ENCODE results near the gene JPH3. TPM values are rescaled to one million over a fixed set of nuclear protein-coding genes. Genes with fewer than 3 reads are reported as not detected.

Gene JPH3
- total RNA-seq, 1 experiment from 2014 or later = 32.7 TPM

DNA sequence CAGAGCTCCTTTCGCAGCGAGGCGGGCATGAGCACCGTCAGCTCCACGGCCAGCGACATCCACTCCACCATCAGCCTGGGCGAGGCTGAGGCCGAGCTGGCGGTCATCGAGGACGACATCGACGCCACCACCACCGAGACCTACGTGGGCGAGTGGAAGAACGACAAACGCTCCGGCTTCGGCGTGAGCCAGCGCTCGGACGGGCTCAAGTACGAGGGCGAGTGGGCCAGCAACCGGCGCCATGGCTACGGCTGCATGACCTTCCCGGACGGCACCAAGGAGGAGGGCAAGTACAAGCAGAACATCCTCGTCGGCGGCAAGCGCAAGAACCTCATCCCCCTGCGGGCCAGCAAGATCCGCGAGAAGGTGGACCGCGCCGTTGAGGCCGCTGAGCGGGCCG lies 42.3 kb downstream of the JPH3 start:
- WGBS (ENCODE audit: extremely low coverage, insufficient read length, low lambda C conversion rate) = no CpG with 5 or more reads among the region's 44 CpGs
- H3K23ac ChIP-seq (ENCODE audit: insufficient read length, low read depth, low read length) = no peak overlapping the region
- H3K14ac ChIP-seq (ENCODE audit: insufficient read depth, low read length) = no peak overlapping the region
- H3K79me2 ChIP-seq (ENCODE audit: insufficient read depth, low read length) = no peaks in the 10 kb centered on the region; the same call in 1 of the 2 replicates
- no peak overlapping the region for H2BK5ac ChIP-seq (ENCODE audit: insufficient read length, low read length)
- no peak overlapping the region for H3K4me2 ChIP-seq (ENCODE audit: insufficient read depth, insufficient read length, low read length)
- no peak overlapping the region for H2BK15ac ChIP-seq (ENCODE audit: low read depth, low read length)
- Mint-ChIP-seq H3K9me3 (peaks cover 0 to 3% of the 10 kb centered on the region in 2 experiments; a peak in 2 of 5 replicates), H3K4me3 (no peak overlapping the region), H3K27ac (no peak overlapping the region; a peak in 1 of 7 replicates), H3K4me1 (0 out of 4 replicates have a peak, but pooled peaks cover 2 to 4% of the 10 kb centered on the region in 2 experiments), H3K27me3 (ENCODE audit: low read depth) (no peaks in the 10 kb centered on the region), H3K36me3 (ENCODE audit: insufficient read depth in 1 of 3, low read depth in 3 of 3) (peaks cover 12 to 18% (median 12%) of the 10 kb centered on the region in 3 experiments; a peak in 6 of 7 replicates)
- H2BK20ac ChIP-seq (ENCODE audit: low read depth, low read length, poor library complexity, severe bottlenecking) = no peak overlapping the region
- H3K27ac ChIP-seq (ENCODE audit: insufficient read length, low read depth, low read length) = no peak overlapping the region
- no peak overlapping the region for H3T11ph ChIP-seq (ENCODE audit: low read length)
- TF ChIP-seq, protein P1, sequence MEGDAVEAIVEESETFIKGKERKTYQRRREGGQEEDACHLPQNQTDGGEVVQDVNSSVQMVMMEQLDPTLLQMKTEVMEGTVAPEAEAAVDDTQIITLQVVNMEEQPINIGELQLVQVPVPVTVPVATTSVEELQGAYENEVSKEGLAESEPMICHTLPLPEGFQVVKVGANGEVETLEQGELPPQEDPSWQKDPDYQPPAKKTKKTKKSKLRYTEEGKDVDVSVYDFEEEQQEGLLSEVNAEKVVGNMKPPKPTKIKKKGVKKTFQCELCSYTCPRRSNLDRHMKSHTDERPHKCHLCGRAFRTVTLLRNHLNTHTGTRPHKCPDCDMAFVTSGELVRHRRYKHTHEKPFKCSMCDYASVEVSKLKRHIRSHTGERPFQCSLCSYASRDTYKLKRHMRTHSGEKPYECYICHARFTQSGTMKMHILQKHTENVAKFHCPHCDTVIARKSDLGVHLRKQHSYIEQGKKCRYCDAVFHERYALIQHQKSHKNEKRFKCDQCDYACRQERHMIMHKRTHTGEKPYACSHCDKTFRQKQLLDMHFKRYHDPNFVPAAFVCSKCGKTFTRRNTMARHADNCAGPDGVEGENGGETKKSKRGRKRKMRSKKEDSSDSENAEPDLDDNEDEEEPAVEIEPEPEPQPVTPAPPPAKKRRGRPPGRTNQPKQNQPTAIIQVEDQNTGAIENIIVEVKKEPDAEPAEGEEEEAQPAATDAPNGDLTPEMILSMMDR (conservative IDR thresholded peaks at IDR 0.05) = no peak
- peaks cover 2% of the 10 kb centered on the region for H3K79me1 ChIP-seq (ENCODE audit: insufficient read depth, low read depth, low read length, poor library complexity, severe bottlenecking)
- H3K9ac ChIP-seq (ENCODE audit: extremely low read depth, insufficient read length, low read length) = no peak overlapping the region
- no peak overlapping the region for H2BK12ac ChIP-seq (ENCODE audit: insufficient read length, low read depth, low read length)
- no peaks in the 10 kb centered on the region for H3K23me2 ChIP-seq (ENCODE audit: insufficient read length, low read depth, low read length, poor library complexity, severe bottlenecking)
- DNase-seq = no peak
- no peaks in the 10 kb centered on the region for H3K27me3 ChIP-seq (ENCODE audit: insufficient read depth, low read length)
- no peaks in the 10 kb centered on the region for H4K20me1 ChIP-seq (ENCODE audit: control insufficient read depth, insufficient read depth, insufficient read length)
- no peak overlapping the region for H3K18ac ChIP-seq (ENCODE audit: insufficient read length, low read depth, low read length)
- no peaks in the 10 kb centered on the region for H3K4me1 ChIP-seq (ENCODE audit: insufficient read depth, low read length)
- no peak overlapping the region for H2AFZ ChIP-seq (ENCODE audit: low read length)
- no peak overlapping the region for H4K5ac ChIP-seq (ENCODE audit: insufficient read length, low read depth, low read length)
- H3K56ac ChIP-seq (ENCODE audit: insufficient read length, low read depth, low read length) = no peak overlapping the region
- no peak overlapping the region for H4K91ac ChIP-seq (ENCODE audit: insufficient read length, low read depth, low read length)
- no peak overlapping the region for H4K8ac ChIP-seq (replicated peaks; ENCODE audit: insufficient read length, low read depth, low read length)
- no peak overlapping the region for H3K4ac ChIP-seq (ENCODE audit: low read depth, low read length)
- no peaks in the 10 kb centered on the region for H3K9me3 ChIP-seq (ENCODE audit: control insufficient read depth, low read depth, low read length)
- H2AK5ac ChIP-seq (ENCODE audit: insufficient read length, low read length) = no peak overlapping the region
- no peak overlapping the region for H2BK120ac ChIP-seq (ENCODE audit: low read depth, low read length, poor library complexity, severe bottlenecking)

All from H9 (cell line).